Osteoblast (primary cell): ENCODE measurements around the gene TLK1. TPM values are rescaled to one million over a fixed set of nuclear protein-coding genes. Genes with fewer than 3 reads are reported as not detected.

Source experiments
- DNase-seq: peaks from one replicate; pipeline ENCODE4 v3.0.0; 2011; ENCODE audit warnings: low spot score, mixed read lengths; ENCODE audit not compliant: insufficient read length; ENCODE audit errors: missing footprints
- H2AFZ ChIP-seq: 2 replicates; pipeline ENCODE4 v1.6.0; 2011; ENCODE audit warnings: mild to moderate bottlenecking, low read length
- H3K27ac ChIP-seq: 2 replicates; pipeline ENCODE4 v1.5.1; 2011; ENCODE audit warnings: mild to moderate bottlenecking, low read depth, low read length, moderate library complexity
- H3K27me3 ChIP-seq: 2 replicates; pipeline ENCODE4 v1.6.0; 2012; ENCODE audit warnings: mild to moderate bottlenecking, control low read depth, inconsistent platforms, low read length, moderate library complexity; ENCODE audit not compliant: insufficient read depth
- H3K36me3 ChIP-seq: 2 replicates; pipeline ENCODE4 v1.5.1; 2011; ENCODE audit warnings: mild to moderate bottlenecking, low read length, control low read depth, moderate library complexity; ENCODE audit not compliant: insufficient read depth
- H3K4me1 ChIP-seq: 2 replicates; pipeline ENCODE4 v1.5.1; 2011; ENCODE audit warnings: mild to moderate bottlenecking, low read length, control low read depth, moderate library complexity; ENCODE audit not compliant: insufficient read depth
- H3K4me2 ChIP-seq: 2 replicates; pipeline ENCODE4 v1.6.0; 2011; ENCODE audit warnings: mild to moderate bottlenecking, low read length; ENCODE audit not compliant: insufficient read depth
- H3K4me3 ChIP-seq: fragments of 200-600 bp; sonication (generic); 3 replicates; pipeline ENCODE4 v1.5.1; 2012; ENCODE audit warnings: mild to moderate bottlenecking, low read length, inconsistent platforms; ENCODE audit not compliant: insufficient read depth
- H3K79me2 ChIP-seq: 2 replicates; pipeline ENCODE4 v1.6.0; 2012; ENCODE audit warnings: mild to moderate bottlenecking, low read length, control low read depth, inconsistent platforms; ENCODE audit not compliant: insufficient read depth
- H3K9me3 ChIP-seq: 2 replicates; pipeline ENCODE4 v1.5.1; 2011; ENCODE audit warnings: low read depth, low read length, control low read depth
- H4K20me1 ChIP-seq: 2 replicates; pipeline ENCODE4 v1.6.0; 2012; ENCODE audit warnings: mild to moderate bottlenecking, low read length, control low read depth; ENCODE audit not compliant: insufficient read depth
- CTCF ChIP-seq: IDR thresholded peaks from 2 replicates; pipeline ENCODE4 v1.5.1; 2011; ENCODE audit warnings: mild to moderate bottlenecking, low read depth, low read length, moderate library complexity; ENCODE audit errors: extremely low read depth
- total RNA-seq: library from RNA; depleted of rRNA; stranded (reverse); fragments of >200 nt; gene quantifications from 2 replicates; pipeline ENCODE4 v1.2.3, GENCODE V29; 2012

The TLK1 gene
- total RNA-seq, 1 donor = 22.1 TPM

- no peaks in the 10 kb centered on the region for H3K9me3 ChIP-seq
- peak overlapping the region; percentile 9 for H3K4me3 ChIP-seq
- no peak for TF ChIP-seq CTCF
- H3K4me1 ChIP-seq = peaks cover 14% of the 10 kb centered on the region
- peak overlapping the region; percentile 4 for H2AFZ ChIP-seq
- no peaks in the 10 kb centered on the region for H4K20me1 ChIP-seq
- peak overlapping the region; percentile 55 for H3K4me2 ChIP-seq
- H3K27me3 ChIP-seq = peaks cover 5% of the 10 kb centered on the region
- H3K27ac ChIP-seq = peak overlapping the region; percentile 35
- no peaks in the 10 kb centered on the region for H3K36me3 ChIP-seq
- DNase-seq = peak; percentile 92
- H3K79me2 ChIP-seq = no peaks in the 10 kb centered on the region
Measured at GRCh38 chr2:171185941-171186340, 25.2 kb upstream of the TLK1 start.

- Histone ChIP-seq H2AFZ (no peak overlapping the region), H3K4me3 (no peak overlapping the region), H3K36me3 (no peaks in the 10 kb centered on the region), H3K27me3 (peaks cover 5% of the 10 kb centered on the region), H3K79me2 (no peaks in the 10 kb centered on the region), H3K27ac (no peak overlapping the region), H3K9me3 (no peaks in the 10 kb centered on the region), H4K20me1 (no peaks in the 10 kb centered on the region), H3K4me2 (peak overlapping the region; percentile 55), H3K4me1 (peaks cover 14% of the 10 kb centered on the region)
- no peak for TF ChIP-seq CTCF
- DNase-seq = no peak
Measured at GRCh38 chr2:171185165-171185818, 24.6 kb upstream of the TLK1 start.

GRCh38 chr2:171181064-171182049 lies 20.7 kb upstream of the TLK1 start:
- Histone ChIP-seq H3K4me1 (peaks cover 12% of the 10 kb centered on the region), H3K27ac (no peak overlapping the region), H3K9me3 (no peaks in the 10 kb centered on the region), H3K4me3 (no peak overlapping the region), H4K20me1 (no peaks in the 10 kb centered on the region), H3K36me3 (no peaks in the 10 kb centered on the region), H3K4me2 (no peak overlapping the region), H3K27me3 (peaks cover 5% of the 10 kb centered on the region), H2AFZ (no peak overlapping the region), H3K79me2 (no peaks in the 10 kb centered on the region)
- DNase-seq = no peak
- TF ChIP-seq CTCF = no peak
